ENCODE measurements around the gene CCR9. TPM values are rescaled to one million over a fixed set of nuclear protein-coding genes. Genes with fewer than 3 reads are reported as not detected.

The CCR9 gene
- total RNA-seq, 2 donors from 2014 or later = 0.13 TPM; not detected in 1

DNA sequence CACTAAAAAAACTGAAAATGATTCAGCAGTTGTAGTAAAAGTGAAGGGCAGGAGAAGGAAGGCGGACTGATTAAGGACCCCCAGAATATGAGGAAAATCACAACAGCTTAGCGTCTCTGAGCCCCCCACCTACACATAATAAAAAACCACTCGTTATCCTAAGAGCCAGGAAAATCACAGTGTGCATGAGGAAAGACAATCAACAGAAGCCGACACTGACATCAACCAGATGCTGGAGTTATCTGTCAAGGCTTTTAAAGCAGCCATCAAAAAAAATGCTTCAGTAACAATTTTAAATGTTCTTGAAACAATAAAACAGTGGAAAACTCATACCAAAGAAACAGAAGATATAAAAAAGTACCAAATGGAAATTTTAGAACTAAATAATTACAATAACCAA lies 47.2 kb downstream of the CCR9 start:
- DNase-seq = no peak
- Histone ChIP-seq H3K36me3 (peaks cover 8% of the 10 kb centered on the region), H3K9ac (ENCODE audit: low read depth in 2 of 2, low read length in 2 of 2) (no peak overlapping the region), H3K4me3 (no peak overlapping the region), H3K9me3 (no peaks in the 10 kb centered on the region), H3K27me3 (no peaks in the 10 kb centered on the region), H3K27ac (no peak overlapping the region), H3K4me1 (no peaks in the 10 kb centered on the region)
- intact Hi-C loops (cut with DNase I) = no loop called here
- TF ChIP-seq, protein P1, sequence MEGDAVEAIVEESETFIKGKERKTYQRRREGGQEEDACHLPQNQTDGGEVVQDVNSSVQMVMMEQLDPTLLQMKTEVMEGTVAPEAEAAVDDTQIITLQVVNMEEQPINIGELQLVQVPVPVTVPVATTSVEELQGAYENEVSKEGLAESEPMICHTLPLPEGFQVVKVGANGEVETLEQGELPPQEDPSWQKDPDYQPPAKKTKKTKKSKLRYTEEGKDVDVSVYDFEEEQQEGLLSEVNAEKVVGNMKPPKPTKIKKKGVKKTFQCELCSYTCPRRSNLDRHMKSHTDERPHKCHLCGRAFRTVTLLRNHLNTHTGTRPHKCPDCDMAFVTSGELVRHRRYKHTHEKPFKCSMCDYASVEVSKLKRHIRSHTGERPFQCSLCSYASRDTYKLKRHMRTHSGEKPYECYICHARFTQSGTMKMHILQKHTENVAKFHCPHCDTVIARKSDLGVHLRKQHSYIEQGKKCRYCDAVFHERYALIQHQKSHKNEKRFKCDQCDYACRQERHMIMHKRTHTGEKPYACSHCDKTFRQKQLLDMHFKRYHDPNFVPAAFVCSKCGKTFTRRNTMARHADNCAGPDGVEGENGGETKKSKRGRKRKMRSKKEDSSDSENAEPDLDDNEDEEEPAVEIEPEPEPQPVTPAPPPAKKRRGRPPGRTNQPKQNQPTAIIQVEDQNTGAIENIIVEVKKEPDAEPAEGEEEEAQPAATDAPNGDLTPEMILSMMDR (IDR thresholded peaks at IDR 0.05) = no peak

DNA sequence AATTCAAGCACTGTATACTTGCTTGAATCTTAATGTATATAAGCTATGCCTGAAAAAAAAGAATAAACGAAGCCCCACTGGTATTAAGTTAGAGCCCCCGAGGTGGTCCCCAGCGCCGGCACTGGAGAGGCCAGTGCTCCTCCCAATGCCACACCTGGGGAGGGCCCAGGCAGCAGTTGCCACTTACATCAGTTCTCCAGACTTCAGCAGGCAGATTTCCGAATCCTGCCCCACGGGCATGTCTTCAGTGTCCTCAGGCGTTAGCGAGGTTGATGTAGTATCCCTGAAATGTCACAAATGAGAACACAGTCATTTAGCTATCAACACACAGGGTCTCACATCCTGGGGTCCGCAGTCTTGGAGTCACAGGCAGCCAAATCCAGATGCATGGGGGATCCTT lies 49.9 kb downstream of the CCR9 start:
- no peaks in the 10 kb centered on the region for H3K36me3 ChIP-seq
- H3K4me1 ChIP-seq = no peaks in the 10 kb centered on the region
- DNase-seq = no peak
- no peak overlapping the region for H3K27ac ChIP-seq
- no peak overlapping the region for H3K4me3 ChIP-seq
- no peak overlapping the region for H3K9ac ChIP-seq (ENCODE audit: low read depth in 2 of 2, low read length in 2 of 2)
- H3K27me3 ChIP-seq = no peaks in the 10 kb centered on the region
- H3K9me3 ChIP-seq = no peaks in the 10 kb centered on the region
- TF ChIP-seq, protein P1 (IDR thresholded peaks at IDR 0.05) = no peak
- intact Hi-C loops (cut with DNase I) = no loop called here

DNA sequence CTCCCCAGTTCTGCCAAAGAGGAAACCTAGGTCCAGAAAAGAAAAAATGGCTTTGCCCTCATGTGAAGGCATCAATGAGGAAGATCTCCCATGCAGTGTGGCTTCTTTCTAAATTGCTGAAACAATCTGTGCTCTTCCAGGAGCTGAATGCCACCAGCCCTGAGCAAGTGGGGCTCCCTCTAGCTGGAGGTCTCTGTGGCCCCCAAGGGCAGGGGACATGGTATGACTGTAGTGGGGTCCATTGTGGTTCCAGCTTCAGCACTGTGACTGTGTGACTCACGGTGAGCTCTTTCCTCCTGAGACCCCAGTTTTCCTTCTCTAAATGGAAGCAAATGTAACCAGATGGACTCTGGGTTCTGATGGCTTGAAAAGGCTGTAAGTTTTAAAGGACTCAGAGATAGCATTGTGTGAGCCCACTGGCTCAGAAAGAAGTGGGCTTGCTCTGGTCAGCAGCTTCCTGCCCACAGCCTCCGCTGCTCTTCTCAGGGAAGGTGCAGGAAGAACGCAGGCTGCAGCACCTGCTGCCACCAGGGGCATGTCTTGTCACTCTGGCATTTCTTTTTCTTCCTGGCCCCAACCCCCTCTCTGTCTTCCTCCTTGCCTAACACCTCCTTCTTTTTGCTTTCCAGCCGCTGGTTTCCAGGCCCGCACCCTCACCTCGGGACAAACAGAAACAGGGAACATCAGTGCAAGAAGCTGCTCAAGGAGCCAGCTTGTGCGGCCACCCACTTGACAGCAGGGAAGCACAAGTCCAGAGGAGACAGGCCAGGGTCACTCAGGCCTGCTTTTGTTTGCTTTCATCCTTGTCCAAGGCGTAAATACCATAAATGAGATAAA lies 51.1 kb downstream of the CCR9 start:
- Histone ChIP-seq H3K9ac (ENCODE audit: low read depth in 2 of 2, low read length in 2 of 2) (no peak overlapping the region), H3K4me3 (no peak overlapping the region), H3K27me3 (no peaks in the 10 kb centered on the region), H3K27ac (no peak overlapping the region), H3K4me1 (no peaks in the 10 kb centered on the region), H3K36me3 (no peaks in the 10 kb centered on the region), H3K9me3 (no peaks in the 10 kb centered on the region)
- TF ChIP-seq, protein P1 (IDR thresholded peaks at IDR 0.05) = no peak
- no peak for DNase-seq
- intact Hi-C loops (cut with DNase I) = loop anchor here (2.0 kb wide), 1 partner anchor 141 kb away; no protein-coding TSS in a partner anchor

DNA sequence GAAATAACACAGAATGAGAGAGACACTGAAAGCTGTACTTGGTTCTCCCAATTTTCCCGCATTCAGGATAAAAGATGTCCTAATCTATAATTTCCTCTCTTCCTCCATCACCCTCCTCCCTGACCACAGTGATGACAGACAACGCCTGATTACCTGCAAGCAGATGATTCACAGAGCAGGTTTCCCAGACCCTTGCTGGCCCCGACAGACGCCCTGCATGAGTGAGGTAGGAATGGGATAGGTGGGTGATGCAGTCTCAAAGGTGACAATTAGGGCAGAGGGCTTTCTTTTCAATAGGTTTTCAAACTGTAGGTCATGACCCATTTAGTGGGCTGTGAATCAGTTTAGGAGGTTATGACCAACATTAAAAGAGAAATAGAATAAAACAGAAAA lies 51.7 kb downstream of the CCR9 start:
- DNase-seq = no peak
- Histone ChIP-seq H3K4me3 (no peak overlapping the region), H3K9me3 (no peaks in the 10 kb centered on the region), H3K9ac (ENCODE audit: low read depth in 2 of 2, low read length in 2 of 2) (no peak overlapping the region), H3K36me3 (no peaks in the 10 kb centered on the region), H3K27ac (no peak overlapping the region), H3K27me3 (no peaks in the 10 kb centered on the region), H3K4me1 (no peaks in the 10 kb centered on the region)
- intact Hi-C loops (cut with DNase I) = loop anchor here (2.0 kb wide), 1 partner anchor 141 kb away; no protein-coding TSS in a partner anchor
- TF ChIP-seq, protein P1 (IDR thresholded peaks at IDR 0.05) = no peak

DNA sequence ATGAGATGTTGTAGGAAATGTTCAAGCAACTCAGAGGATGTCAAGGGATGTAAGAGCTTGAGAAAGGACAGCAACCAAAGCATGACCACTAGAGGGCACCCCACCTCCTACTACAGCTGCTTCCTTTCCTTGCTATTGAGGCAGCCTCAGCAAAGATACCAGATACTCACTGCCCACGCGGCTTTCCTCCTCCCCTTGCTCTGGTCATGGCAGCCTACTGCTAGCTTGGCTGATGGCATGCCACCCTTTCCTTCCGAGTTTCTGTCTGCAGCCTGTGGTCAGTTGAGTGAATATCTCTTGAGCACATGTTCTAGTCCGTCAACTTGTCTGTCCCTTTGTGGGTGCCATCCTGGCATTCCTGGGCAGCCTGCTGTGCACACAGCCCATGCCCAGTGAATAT lies 52.5 kb downstream of the CCR9 start:
- Histone ChIP-seq H3K9me3 (no peaks in the 10 kb centered on the region), H3K9ac (ENCODE audit: low read depth in 2 of 2, low read length in 2 of 2) (no peak overlapping the region)

More for the DNA sequence above, 52.5 kb downstream of the CCR9 start:
- Histone ChIP-seq H3K27me3 (no peaks in the 10 kb centered on the region), H3K36me3 (no peaks in the 10 kb centered on the region), H3K4me1 (no peaks in the 10 kb centered on the region), H3K4me3 (no peak overlapping the region), H3K27ac (no peak overlapping the region)
- peak; percentile 85 for DNase-seq
- intact Hi-C loops (cut with DNase I) = loop anchor here (2.0 kb wide), 1 partner anchor 140 kb away; no protein-coding TSS in a partner anchor
- TF ChIP-seq, protein P1 (IDR thresholded peaks at IDR 0.05) = peak; percentile 81

Data from colonic mucosa (tissue), 4 donors.